AG04449 (cell line): ENCODE data around the gene PRSS57.

Experiments
- CTCF ChIA-PET: fragments of 350-600 bp; formaldehyde crosslinking; extraction: SDS; loops from one replicate; lab custom pipeline; 2021; ENCODE audit warnings: antibody characterized with exemption; lab: Yijun Ruan, JAX
- POLR2A ChIA-PET: fragments of 400-600, 350-600 bp; formaldehyde crosslinking; extraction: SDS; loops from one replicate; lab custom pipeline; 2020; ENCODE audit warnings: antibody characterized with exemption, inconsistent platforms; lab: Yijun Ruan, JAX
- DNase-seq: peaks from one replicate; pipeline ENCODE4 v3.0.0-alpha.2; 2010; ENCODE audit warnings: low read depth, low spot score
- H3K4me3 ChIP-seq: 2 replicates; pipeline ENCODE4 v1.5.1; 2011; ENCODE audit warnings: low read depth, mild to moderate bottlenecking, control low read depth, low read length
- TF ChIP-seq, protein P1 (sequence below): IDR thresholded peaks from one replicate; pipeline ENCODE4 v1.5.1; 2011; ENCODE audit warnings: mild to moderate bottlenecking, moderate library complexity, low read length, control low read depth, inconsistent platforms; ENCODE audit not compliant: insufficient read depth; ENCODE audit errors: missing control alignments

Gene PRSS57

DNA sequence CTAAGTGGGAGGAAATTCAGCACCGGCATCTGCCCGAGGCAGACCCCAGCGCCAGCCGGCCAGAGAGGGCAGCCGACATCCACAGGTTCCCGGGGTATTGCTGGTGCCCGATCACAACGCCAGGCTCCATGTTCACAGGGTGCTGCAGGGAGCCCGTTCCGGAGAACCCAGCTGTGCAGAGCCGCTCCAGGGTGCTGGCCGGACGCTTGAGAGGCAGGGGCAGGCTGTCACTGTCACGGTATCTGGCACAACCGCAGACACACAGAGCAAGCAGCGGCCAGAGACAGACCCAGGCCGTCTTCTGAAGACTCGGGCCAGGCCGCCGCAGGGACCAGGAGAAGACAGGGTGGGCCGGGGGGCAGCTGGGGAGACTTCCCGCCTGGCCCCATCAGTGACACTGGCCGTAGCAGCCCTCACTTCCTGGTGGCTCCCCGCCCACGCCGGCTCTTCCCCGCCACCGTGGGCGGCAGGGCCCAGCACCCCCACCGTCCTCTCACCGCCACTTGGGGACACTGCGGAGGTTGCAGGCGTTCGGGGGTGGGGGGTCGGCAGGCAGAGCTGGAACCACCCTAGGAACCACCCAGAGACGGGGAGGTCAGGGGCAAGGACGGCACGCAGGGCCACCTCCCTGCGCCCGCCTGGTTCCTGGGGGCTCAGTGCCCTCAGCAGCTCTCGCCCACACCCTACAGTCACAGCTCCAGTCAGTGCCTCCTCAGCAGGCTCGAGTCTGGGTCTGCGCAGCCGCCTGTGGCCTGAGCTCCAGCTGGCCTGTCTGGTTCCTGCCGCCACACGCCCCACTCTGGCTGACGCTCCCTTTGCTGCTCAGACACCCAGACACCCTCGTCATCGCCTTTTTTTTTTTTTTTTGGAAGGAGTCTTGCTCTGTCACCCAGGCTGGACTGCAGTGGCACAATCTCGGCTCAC is 36.1 kb downstream of the PRSS57 start:
- ChIA-PET POLR2A (interaction anchor here (0.6 kb wide), 1 partner anchor 9 kb away, joined by 4 read pairs; no protein-coding TSS in a partner anchor), CTCF (no interaction called here)
- TF ChIP-seq, protein P1, sequence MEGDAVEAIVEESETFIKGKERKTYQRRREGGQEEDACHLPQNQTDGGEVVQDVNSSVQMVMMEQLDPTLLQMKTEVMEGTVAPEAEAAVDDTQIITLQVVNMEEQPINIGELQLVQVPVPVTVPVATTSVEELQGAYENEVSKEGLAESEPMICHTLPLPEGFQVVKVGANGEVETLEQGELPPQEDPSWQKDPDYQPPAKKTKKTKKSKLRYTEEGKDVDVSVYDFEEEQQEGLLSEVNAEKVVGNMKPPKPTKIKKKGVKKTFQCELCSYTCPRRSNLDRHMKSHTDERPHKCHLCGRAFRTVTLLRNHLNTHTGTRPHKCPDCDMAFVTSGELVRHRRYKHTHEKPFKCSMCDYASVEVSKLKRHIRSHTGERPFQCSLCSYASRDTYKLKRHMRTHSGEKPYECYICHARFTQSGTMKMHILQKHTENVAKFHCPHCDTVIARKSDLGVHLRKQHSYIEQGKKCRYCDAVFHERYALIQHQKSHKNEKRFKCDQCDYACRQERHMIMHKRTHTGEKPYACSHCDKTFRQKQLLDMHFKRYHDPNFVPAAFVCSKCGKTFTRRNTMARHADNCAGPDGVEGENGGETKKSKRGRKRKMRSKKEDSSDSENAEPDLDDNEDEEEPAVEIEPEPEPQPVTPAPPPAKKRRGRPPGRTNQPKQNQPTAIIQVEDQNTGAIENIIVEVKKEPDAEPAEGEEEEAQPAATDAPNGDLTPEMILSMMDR = no peak
- no peak overlapping the region for H3K4me3 ChIP-seq
- DNase-seq = no peak

DNA sequence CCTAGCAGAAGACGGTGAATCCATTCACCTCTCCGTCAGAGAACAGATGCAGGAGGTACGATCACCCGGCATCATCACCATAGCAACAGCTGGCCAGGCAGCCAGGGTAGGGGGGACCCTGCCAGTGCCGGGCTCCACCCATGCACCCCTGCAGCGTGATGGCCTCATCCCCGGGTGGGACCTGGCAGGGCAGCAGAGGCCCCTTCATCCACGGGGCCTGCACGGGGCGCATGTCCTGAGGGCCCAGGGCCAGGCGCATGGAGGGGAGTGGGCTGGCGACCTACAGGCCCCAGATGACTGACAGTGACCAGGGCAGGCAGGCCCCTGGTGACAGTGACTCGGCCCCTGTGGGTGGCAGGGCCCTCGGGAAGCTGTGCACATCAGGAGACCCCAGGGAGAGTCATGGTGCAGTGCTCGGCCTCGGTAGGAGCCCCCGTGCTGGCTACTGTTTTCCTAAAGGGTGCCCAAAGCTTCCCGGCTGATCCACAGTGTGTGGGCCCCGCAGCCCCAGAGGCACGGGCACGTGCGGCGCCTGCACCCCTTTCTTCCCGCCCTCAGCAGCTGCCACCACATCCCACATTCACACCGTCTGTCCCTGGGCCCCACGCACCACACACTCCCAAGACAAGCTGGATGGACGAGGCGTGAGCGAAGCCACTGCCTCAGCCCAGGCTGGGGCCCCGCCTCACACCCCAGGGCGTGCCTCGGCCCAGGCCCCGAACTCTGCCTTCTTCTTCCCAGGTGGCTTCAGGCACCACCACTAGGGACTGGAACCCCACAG is 37.0 kb downstream of the PRSS57 start:
- ChIA-PET POLR2A (interaction anchor here (0.6 kb wide), 1 partner anchor 10 kb away, joined by 4 read pairs; no protein-coding TSS in a partner anchor), CTCF (no interaction called here)
- H3K4me3 ChIP-seq = no peak overlapping the region
- DNase-seq = no peak
- TF ChIP-seq, protein P1 = no peak

DNA sequence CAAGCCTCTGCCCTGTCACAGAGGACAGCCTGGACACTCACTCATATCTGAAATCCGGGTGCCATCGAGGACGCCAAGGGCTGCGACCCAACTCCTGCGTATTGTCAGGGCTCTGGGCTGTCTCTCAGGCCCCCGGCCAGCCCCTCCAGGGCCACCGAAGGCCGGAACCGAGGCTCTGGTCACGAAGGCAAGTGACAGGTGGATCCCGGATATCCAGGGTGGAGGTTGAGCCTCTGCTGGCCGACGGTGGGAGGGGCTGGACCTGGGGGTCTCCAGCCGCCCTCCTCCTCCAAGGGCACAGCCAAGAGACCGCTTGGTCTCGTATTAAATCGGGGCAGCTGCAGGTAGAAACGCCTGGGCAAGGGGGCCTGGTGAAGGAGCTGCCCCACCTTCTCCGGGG is 37.6 kb downstream of the PRSS57 start:
- H3K4me3 ChIP-seq = no peak overlapping the region
- DNase-seq = no peak
- TF ChIP-seq, protein P1 = no peak
- CTCF ChIA-PET = no interaction called here
- POLR2A ChIA-PET = no interaction called here

DNA sequence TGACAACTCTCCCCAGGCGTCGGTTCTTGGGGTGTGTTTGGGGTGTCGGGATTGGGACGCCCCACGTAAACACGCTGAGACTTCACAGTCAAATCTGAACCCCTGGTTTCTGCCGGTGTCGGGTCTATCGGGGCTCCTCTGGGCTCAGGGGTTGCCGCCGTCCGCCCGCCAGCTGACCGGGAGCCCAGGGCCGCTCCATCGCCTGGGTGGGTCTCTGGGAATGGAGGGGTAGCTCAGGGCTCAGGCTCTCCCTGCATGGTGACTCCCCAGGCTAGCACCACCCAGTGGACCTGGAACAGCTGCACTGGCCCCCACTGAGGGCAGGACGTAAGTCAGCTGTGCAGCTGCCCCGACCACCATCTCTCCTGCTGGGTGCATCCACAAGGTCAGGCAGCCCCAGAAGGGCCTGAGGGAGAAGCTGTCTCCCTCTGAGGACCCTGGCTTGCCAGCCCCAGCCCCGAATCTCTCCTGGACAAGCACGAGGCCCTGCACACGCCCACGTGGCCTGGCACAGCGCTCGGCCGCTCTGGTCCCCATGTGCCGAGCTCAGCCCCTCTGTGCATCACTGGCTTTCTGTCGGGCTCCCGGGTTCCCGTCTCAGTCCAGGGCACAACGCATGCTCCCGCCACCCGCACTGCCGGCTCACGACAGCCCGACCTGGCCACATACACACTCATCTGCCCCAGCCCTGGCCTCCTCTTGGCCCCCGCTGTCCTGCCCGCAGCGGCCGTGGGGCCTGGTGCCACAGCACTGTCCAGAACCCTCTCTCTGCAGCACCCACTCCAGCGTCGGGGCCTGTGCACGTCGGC is 38.3 kb downstream of the PRSS57 start:
- TF ChIP-seq, protein P1 = no peak
- POLR2A ChIA-PET = interaction anchor here (0.6 kb wide), 1 partner anchor 31 kb away, joined by 3 read pairs; no protein-coding TSS in a partner anchor
- no peak overlapping the region for H3K4me3 ChIP-seq
- no peak for DNase-seq
- CTCF ChIA-PET = interaction anchor here (1.5 kb wide), 1 partner anchor 72 kb away, joined by 4 read pairs; no protein-coding TSS in a partner anchor

DNA sequence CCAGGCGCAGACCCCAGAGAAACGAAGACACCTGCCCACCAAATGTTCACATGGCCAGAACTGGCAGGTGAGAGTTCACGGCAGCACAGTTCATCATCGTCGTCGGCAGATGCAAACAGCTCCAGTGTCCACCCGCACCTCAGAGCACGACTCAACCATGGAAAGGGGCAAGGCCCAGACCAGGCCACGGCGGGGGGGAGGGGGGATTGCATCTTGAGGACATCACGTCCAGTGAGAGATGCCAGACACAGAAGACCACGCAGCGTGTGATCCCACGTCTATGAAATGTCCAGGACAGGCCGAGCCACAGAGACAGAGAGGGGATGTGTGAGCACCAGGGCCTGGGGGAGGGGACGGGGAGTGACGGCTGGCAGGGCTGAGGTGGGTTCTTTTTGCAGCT is 39.6 kb downstream of the PRSS57 start:
- ChIA-PET CTCF (interaction anchor here (1.5 kb wide), 1 partner anchor 71 kb away, joined by 4 read pairs; no protein-coding TSS in a partner anchor), POLR2A (no interaction called here)
- TF ChIP-seq, protein P1 = no peak
- H3K4me3 ChIP-seq = no peak overlapping the region
- no peak for DNase-seq
